ENCODE measurements around the gene RFPL3.

DNA sequence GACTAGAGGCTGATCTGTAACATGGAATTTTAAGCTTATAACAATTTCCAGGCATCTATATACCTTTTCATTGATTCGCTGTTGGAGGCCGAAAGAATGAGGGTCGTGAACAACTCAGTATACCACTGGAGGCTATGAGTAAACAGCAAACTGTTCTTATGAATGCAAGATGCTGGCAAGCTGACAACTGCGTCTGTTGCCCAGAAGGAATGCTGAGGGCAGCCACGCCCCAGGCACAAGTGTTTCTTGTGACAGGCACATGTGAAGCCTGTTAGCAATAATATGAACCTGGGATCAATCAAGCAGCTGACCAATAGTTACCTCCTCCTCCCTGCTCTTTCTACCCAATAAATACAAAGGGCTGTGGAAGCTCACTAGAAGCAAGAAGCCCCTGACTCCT, 39.1 kb downstream of the RFPL3 start:
- TF ChIP-seq TAF1 (IDR thresholded peaks at IDR 0.05; ENCODE audit: borderline replicate concordance, low read depth, low read length) = no peak
- no peak for TF ChIP-seq POLR2A (IDR thresholded peaks at IDR 0.05; ENCODE audit: low read depth, low read length)

Data from GM12892 (cell line).